T-helper 17 cell (primary cell): Measurements from ENCODE around the gene GATAD1. TPM values are rescaled to one million over a fixed set of nuclear protein-coding genes. Genes with fewer than 3 reads are reported as not detected.
"Not testable (repeated sequence)": the region's sequence is repeated elsewhere in the genome, so short reads cannot be mapped to it uniquely, and the experiment has no call there.

Source experiments
- ATAC-seq: fragments of 150-1000 bp; cut with Tn5 transposase; 2 replicates; pipeline ENCODE4 v1.10.0; 2021; ENCODE audit warnings: mild to moderate bottlenecking, moderate library complexity
- DNase-seq, 3 donors: peaks; one replicate each; pipeline versions ENCODE4 v3.0.0 to v3.0.0-alpha.2; 2020 to 2021
- H3K9me3 ChIP-seq: one replicate; pipeline ENCODE4 v1.7.0; 2013; ENCODE audit warnings: low read length, mild to moderate bottlenecking; ENCODE audit not compliant: control insufficient read depth, poor library complexity, severe bottlenecking
- H3K27ac Mint-ChIP-seq: one replicate; pipeline ENCODE4 v1.8.0; 2022; ENCODE audit warnings: mild to moderate bottlenecking, moderate library complexity, mixed read lengths
- H3K27me3 Mint-ChIP-seq: one replicate; pipeline ENCODE4 v1.8.0; 2022; ENCODE audit warnings: mixed read lengths
- H3K36me3 Mint-ChIP-seq: one replicate; pipeline ENCODE4 v1.8.0; 2022; ENCODE audit warnings: low read depth, mixed read lengths
- H3K4me1 Mint-ChIP-seq: one replicate; pipeline ENCODE4 v1.8.0; 2022; ENCODE audit warnings: mild to moderate bottlenecking, mixed read lengths
- H3K4me3 Mint-ChIP-seq: one replicate; pipeline ENCODE4 v1.8.0; 2022; ENCODE audit warnings: mild to moderate bottlenecking, moderate library complexity, mixed read lengths
- total RNA-seq, 4 donors: library from RNA in 2 of 4; stranded (reverse) in 2 of 4; gene quantifications; one replicate each; pipeline ENCODE4 v1.2.3 and lab custom pipeline; 2022 to 2026

GATAD1 gene
- total RNA-seq, 2 donors from 2014 or later: 13.2 to 16.3 TPM

GRCh38 chr7:92421676-92422435, 25.4 kb upstream of the GATAD1 start:
- no peak overlapping the region for H3K4me3 Mint-ChIP-seq
- H3K27ac Mint-ChIP-seq: no peak overlapping the region
- H3K36me3 Mint-ChIP-seq: peaks cover 3% of the 10 kb centered on the region
- peaks cover 15% of the 10 kb centered on the region for H3K4me1 Mint-ChIP-seq
- peaks cover 27% of the 10 kb centered on the region for H3K27me3 Mint-ChIP-seq
- ATAC-seq (no peak), DNase-seq (no peak)
- H3K9me3 ChIP-seq: no peaks in the 10 kb centered on the region

GRCh38 chr7:92422926-92423325, 24.4 kb upstream of the GATAD1 start:
- H3K9me3 ChIP-seq: no peaks in the 10 kb centered on the region
- H3K27ac Mint-ChIP-seq: no peak overlapping the region
- ATAC-seq: no peak

GRCh38 chr7:92423710-92424131, 23.6 kb upstream of the GATAD1 start:
- DNase-seq (no peak), ATAC-seq (no peak)
- Mint-ChIP-seq H3K36me3 (peaks cover 3% of the 10 kb centered on the region), H3K27me3 (peaks cover 38% of the 10 kb centered on the region), H3K4me3 (no peak overlapping the region), H3K27ac (no peak overlapping the region), H3K4me1 (peaks cover 15% of the 10 kb centered on the region)
- H3K9me3 ChIP-seq: no peaks in the 10 kb centered on the region

More at GRCh38 chr7:92422926-92423325, 24.4 kb upstream of the GATAD1 start:
- H3K36me3 Mint-ChIP-seq: peaks cover 3% of the 10 kb centered on the region
- peaks cover 37% of the 10 kb centered on the region for H3K27me3 Mint-ChIP-seq
- peaks cover 15% of the 10 kb centered on the region for H3K4me1 Mint-ChIP-seq
- no peak overlapping the region for H3K4me3 Mint-ChIP-seq
- no peak for DNase-seq

- Mint-ChIP-seq H3K4me3 (no peak overlapping the region), H3K4me1 (peaks cover 15% of the 10 kb centered on the region), H3K27me3 (peaks cover 43% of the 10 kb centered on the region), H3K27ac (peak overlapping the region; percentile 90), H3K36me3 (peaks cover 3% of the 10 kb centered on the region)
- no peaks in the 10 kb centered on the region for H3K9me3 ChIP-seq
- no peak for ATAC-seq
- no peak for DNase-seq
Observed at GRCh38 chr7:92425311-92425947, 21.9 kb upstream of the GATAD1 start.

- peaks cover 34% of the 10 kb centered on the region for H3K27me3 Mint-ChIP-seq
- peaks cover 3% of the 10 kb centered on the region for H3K36me3 Mint-ChIP-seq
- H3K4me3 Mint-ChIP-seq: no peak overlapping the region
- DNase-seq (no peak), ATAC-seq (no peak)
- no peaks in the 10 kb centered on the region for H3K9me3 ChIP-seq
- H3K4me1 Mint-ChIP-seq: peaks cover 15% of the 10 kb centered on the region
- peak overlapping the region; percentile 37 for H3K27ac Mint-ChIP-seq
Observed at GRCh38 chr7:92427193-92427592, 20.1 kb upstream of the GATAD1 start.

- Mint-ChIP-seq H3K4me3 (no peak overlapping the region), H3K36me3 (peaks cover 3% of the 10 kb centered on the region), H3K4me1 (no peaks in the 10 kb centered on the region), H3K27ac (no peak overlapping the region), H3K27me3 (peaks cover 11% of the 10 kb centered on the region)
- no peaks in the 10 kb centered on the region for H3K9me3 ChIP-seq
- DNase-seq (no peak), ATAC-seq (no peak)
Observed at GRCh38 chr7:92432299-92432946, 14.9 kb upstream of the GATAD1 start.

GRCh38 chr7:92433019-92433418, 14.3 kb upstream of the GATAD1 start:
- DNase-seq (no peak), ATAC-seq (no peak)
- no peak overlapping the region for H3K27ac Mint-ChIP-seq
- peaks cover 6% of the 10 kb centered on the region for H3K27me3 Mint-ChIP-seq
- H3K4me3 Mint-ChIP-seq: no peak overlapping the region
- no peaks in the 10 kb centered on the region for H3K4me1 Mint-ChIP-seq
- H3K9me3 ChIP-seq: no peaks in the 10 kb centered on the region
- peaks cover 6% of the 10 kb centered on the region for H3K36me3 Mint-ChIP-seq

GRCh38 chr7:92435542-92435941, 11.7 kb upstream of the GATAD1 start:
- H3K9me3 ChIP-seq: no peaks in the 10 kb centered on the region
- H3K27ac Mint-ChIP-seq: no peak overlapping the region
- no peaks in the 10 kb centered on the region for H3K4me1 Mint-ChIP-seq

GRCh38 chr7:92436612-92437445, 10.5 kb upstream of the GATAD1 start:
- Mint-ChIP-seq H3K27ac (no peak overlapping the region), H3K27me3 (no peaks in the 10 kb centered on the region), H3K36me3 (peaks cover 6% of the 10 kb centered on the region), H3K4me1 (no peaks in the 10 kb centered on the region), H3K4me3 (no peak overlapping the region)
- DNase-seq (no peak), ATAC-seq (no peak)
- no peaks in the 10 kb centered on the region for H3K9me3 ChIP-seq

More at GRCh38 chr7:92435542-92435941, 11.7 kb upstream of the GATAD1 start:
- ATAC-seq: no peak
- no peak for DNase-seq
- Mint-ChIP-seq H3K36me3 (peaks cover 6% of the 10 kb centered on the region), H3K27me3 (no peaks in the 10 kb centered on the region), H3K4me3 (no peak overlapping the region)

GRCh38 chr7:92437956-92438491, 9.3 kb upstream of the GATAD1 start:
- Mint-ChIP-seq H3K4me1 (no peaks in the 10 kb centered on the region), H3K36me3 (peaks cover 6% of the 10 kb centered on the region), H3K27ac (no peak overlapping the region), H3K27me3 (no peaks in the 10 kb centered on the region), H3K4me3 (no peak overlapping the region)
- no peak for ATAC-seq
- H3K9me3 ChIP-seq: no peaks in the 10 kb centered on the region
- DNase-seq: no peak

- not testable (repeated sequence) for H3K27ac Mint-ChIP-seq, DNase-seq, H3K4me3 Mint-ChIP-seq
Observed at GRCh38 chr7:92442720-92443119, 4.6 kb upstream of the GATAD1 start.

GRCh38 chr7:92446869-92447344, 375 bp upstream of the GATAD1 start:
- H3K4me1 Mint-ChIP-seq: peaks cover 11% of the 10 kb centered on the region
- H3K4me3 Mint-ChIP-seq: peak overlapping the region; percentile 89
- H3K9me3 ChIP-seq: no peaks in the 10 kb centered on the region
- peak overlapping the region; percentile 98 for H3K27ac Mint-ChIP-seq
- H3K27me3 Mint-ChIP-seq: no peaks in the 10 kb centered on the region
- DNase-seq (no peak), ATAC-seq (no peak)
- H3K36me3 Mint-ChIP-seq: no peaks in the 10 kb centered on the region

More at GRCh38 chr7:92442720-92443119, 4.6 kb upstream of the GATAD1 start:
- ATAC-seq, H3K36me3 Mint-ChIP-seq, H3K4me1 Mint-ChIP-seq, H3K9me3 ChIP-seq, H3K27me3 Mint-ChIP-seq: not testable (repeated sequence)
